ENCODE data around the gene USP7. TPM values are rescaled to one million over a fixed set of nuclear protein-coding genes. Genes with fewer than 3 reads are reported as not detected.

USP7 gene
- total RNA-seq, 1 donor from 2014 or later, result 41.3 TPM

DNA sequence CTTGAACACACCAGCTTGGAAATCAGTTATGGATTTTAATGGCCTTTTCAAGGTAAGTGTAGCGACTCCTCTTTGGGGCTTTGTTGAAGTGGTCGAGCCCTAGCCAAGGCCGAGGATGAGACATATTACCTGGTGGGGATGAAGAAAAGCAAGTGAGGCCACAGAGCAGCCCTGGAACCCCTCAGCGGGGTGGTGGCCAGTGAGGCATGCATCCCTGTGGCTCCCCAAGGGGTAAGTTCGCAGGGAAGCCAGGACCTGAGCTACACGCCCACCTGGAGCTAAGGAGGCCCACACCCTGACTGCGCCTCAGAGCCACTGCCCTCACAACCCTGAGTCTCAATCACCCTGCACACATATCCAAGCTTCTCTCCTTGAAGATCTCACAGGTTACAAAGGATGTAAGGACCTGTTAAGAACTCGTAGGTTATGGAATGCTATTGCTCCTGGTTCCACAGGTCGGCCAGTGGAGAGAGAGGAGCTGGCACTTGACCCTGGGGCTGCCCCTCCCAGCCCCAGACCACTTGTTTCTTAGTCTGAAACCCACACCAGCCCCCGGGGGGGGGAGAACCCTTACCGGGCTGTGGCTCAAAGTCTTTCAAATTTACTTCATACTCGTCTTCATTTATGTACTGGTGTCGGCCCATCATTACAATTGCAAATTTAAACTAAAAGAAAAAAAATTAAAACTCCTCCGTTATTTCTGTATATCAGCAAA lies 69.6 kb downstream of the USP7 start:
- FAIRE-seq, result no peak
- Histone ChIP-seq H3K27me3 (ENCODE audit: control insufficient read depth, insufficient read depth, low read length) (no peaks in the 10 kb centered on the region), H3K4me3 (ENCODE audit: low read depth, low read length) (no peak overlapping the region), H3K36me3 (ENCODE audit: control insufficient read depth, insufficient read depth, low read length) (peaks cover 32% of the 10 kb centered on the region)
- TF ChIP-seq CTCF (IDR thresholded peaks at IDR 0.05; ENCODE audit: insufficient read depth, low read length, severe bottlenecking), result no peak
- no peak for DNase-seq (ENCODE audit: low read depth)

- no peak for DNase-seq (ENCODE audit: low read depth)
- no peak for TF ChIP-seq CTCF (IDR thresholded peaks at IDR 0.05; ENCODE audit: insufficient read depth, low read length, severe bottlenecking)
These were observed 70.3 kb downstream of the USP7 start for GRCh38 chr16:8893426-8893825.

DNA sequence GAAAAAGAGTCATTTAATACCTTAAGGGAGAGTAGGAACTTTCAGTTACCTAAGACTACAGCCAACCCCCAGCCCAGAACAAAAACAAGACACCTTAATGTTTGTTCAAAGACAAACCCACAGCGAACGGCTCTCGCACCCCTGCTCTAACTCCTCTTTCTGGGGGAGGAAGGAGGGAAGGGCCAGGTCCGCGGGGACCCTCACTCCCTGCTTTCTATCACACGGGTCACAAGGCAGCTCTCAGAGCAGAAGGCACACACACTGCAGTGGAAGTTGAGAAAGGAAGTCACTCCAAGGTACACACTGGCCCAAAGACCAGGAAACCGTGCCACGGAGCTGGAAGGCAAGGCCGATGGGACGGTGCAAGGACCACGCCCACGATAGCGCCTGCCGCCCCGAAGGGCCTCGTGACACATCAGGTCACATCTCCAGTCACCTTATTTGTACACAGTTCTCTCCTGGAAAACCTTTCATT lies 71.6 kb downstream of the USP7 start:
- DNase-seq (ENCODE audit: low read depth) (no peak), FAIRE-seq (no peak)
- TF ChIP-seq CTCF (IDR thresholded peaks at IDR 0.05; ENCODE audit: insufficient read depth, low read length, severe bottlenecking), result no peak
- peaks cover 20% of the 10 kb centered on the region for H3K36me3 ChIP-seq (ENCODE audit: control insufficient read depth, insufficient read depth, low read length)
- no peak overlapping the region for H3K4me3 ChIP-seq (ENCODE audit: low read depth, low read length)
- no peaks in the 10 kb centered on the region for H3K27me3 ChIP-seq (ENCODE audit: control insufficient read depth, insufficient read depth, low read length)

More at GRCh38 chr16:8893426-8893825, 70.3 kb downstream of the USP7 start:
- Histone ChIP-seq H3K36me3 (ENCODE audit: control insufficient read depth, insufficient read depth, low read length) (peaks cover 28% of the 10 kb centered on the region), H3K4me3 (ENCODE audit: low read depth, low read length) (no peak overlapping the region), H3K27me3 (ENCODE audit: control insufficient read depth, insufficient read depth, low read length) (no peaks in the 10 kb centered on the region)
- no peak for FAIRE-seq

DNA sequence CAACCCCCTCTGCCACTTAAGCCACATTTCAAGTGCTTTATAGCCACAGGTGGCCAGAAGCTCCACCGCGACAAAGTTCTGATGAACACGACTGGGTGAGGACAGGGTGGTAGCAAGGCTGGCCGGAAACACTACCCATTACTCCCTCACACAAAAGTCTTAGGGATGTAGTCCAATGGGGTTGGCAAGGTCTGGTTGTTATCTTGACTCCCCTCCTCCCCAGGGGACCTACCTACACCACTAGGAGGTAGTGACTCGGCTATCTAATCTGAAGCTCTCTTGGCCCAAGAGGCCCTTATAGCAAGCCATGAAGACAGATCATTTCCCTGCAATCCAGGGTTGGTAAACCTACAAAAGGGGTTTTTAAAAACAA lies 73.2 kb downstream of the USP7 start:
- peaks cover 15% of the 10 kb centered on the region for H3K36me3 ChIP-seq (ENCODE audit: control insufficient read depth, insufficient read depth, low read length)

DNA sequence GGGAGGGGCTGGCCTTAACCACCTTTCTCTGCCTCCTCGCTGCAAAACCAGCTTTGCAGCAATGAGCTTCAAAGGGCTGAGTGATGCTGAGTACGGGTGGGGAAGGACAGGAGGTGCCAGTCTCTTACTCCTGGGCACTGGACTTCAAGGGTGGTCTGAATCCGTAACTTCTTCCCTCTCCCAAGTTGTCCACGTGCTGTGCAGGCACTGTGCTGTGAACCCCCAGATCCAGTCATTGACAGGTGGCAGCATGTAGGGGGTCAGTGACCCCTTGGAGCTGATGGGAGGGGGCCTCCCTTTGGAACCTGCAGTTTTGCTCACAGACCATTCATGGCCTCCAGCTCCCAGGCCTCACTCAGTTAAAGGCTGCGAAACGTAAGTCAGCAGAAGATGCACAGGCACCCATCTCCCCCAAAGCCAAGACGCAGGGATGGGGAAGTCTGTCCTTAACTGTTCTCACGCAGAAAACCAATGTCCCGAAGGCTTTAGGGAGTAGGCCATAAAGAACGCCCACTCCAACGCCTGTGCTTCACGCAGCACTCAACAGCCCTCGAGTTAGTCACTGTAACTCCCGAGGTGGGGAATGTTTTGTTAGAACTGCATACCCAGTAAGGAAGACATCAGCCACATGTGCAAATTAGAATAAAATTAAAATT lies 73.7 kb downstream of the USP7 start:
- Histone ChIP-seq H3K27me3 (ENCODE audit: control insufficient read depth, insufficient read depth, low read length) (no peaks in the 10 kb centered on the region), H3K4me3 (ENCODE audit: low read depth, low read length) (no peak overlapping the region), H3K36me3 (ENCODE audit: control insufficient read depth, insufficient read depth, low read length) (peaks cover 13% of the 10 kb centered on the region)
- DNase-seq (ENCODE audit: low read depth) (no peak), FAIRE-seq (no peak)
- no peak for TF ChIP-seq CTCF (IDR thresholded peaks at IDR 0.05; ENCODE audit: insufficient read depth, low read length, severe bottlenecking)

More for the DNA sequence above, 73.2 kb downstream of the USP7 start:
- H3K4me3 ChIP-seq (ENCODE audit: low read depth, low read length), result no peak overlapping the region
- DNase-seq (ENCODE audit: low read depth) (no peak), FAIRE-seq (no peak)
- no peak for TF ChIP-seq CTCF (IDR thresholded peaks at IDR 0.05; ENCODE audit: insufficient read depth, low read length, severe bottlenecking)
- H3K27me3 ChIP-seq (ENCODE audit: control insufficient read depth, insufficient read depth, low read length), result no peaks in the 10 kb centered on the region
